B cell (primary cell): Measurements from ENCODE around the gene ZFYVE21. TPM values are rescaled to one million over a fixed set of nuclear protein-coding genes. Genes with fewer than 3 reads are reported as not detected.

Experiments
- ATAC-seq: fragments of 200-7000 bp; cut with Tn5 transposase; one replicate; pipeline ENCODE4 v1.10.0; 2021; ENCODE audit warnings: low read depth, mild to moderate bottlenecking, moderate number of reproducible peaks, moderate library complexity
- CTCF ChIA-PET: fragments of 350-600 bp; sonication (Branson Sonifier 250); formaldehyde crosslinking; loops from one replicate; lab custom pipeline; 2021; ENCODE audit warnings: antibody characterized with exemption, inconsistent platforms; lab: Charles Lee
- POLR2A ChIA-PET: fragments of 350-600 bp; sonication (Branson Sonifier 250); formaldehyde crosslinking; loops from one replicate; lab custom pipeline; 2021; ENCODE audit warnings: antibody characterized with exemption; lab: Charles Lee
- DNase-seq: peaks from one replicate; pipeline ENCODE4 v3.0.0; 2013
- H2AFZ ChIP-seq: 2 replicates; pipeline ENCODE4 v1.6.1; 2012; ENCODE audit warnings: mild to moderate bottlenecking, low read depth, low read length; ENCODE audit not compliant: insufficient read depth, poor library complexity, severe bottlenecking
- H3K27ac ChIP-seq, 2 donors: 1 replicate in 1 of 2; 2 replicates in 1 of 2; pipeline ENCODE4 v1.5.1; 2012 to 2013; ENCODE audit warnings: low read length in 2 of 2, mild to moderate bottlenecking in 2 of 2, moderate library complexity in 1 of 2
- H3K27me3 ChIP-seq, 4 experiments: fragments of 200-600 bp in 1 of 4; sonication (generic) in 1 of 4; replicated peaks in 1 of 4; 1 replicate in 2 of 4; 2 replicates in 2 of 4; pipeline versions ENCODE4 v1.6.1 to v1.7.0; 2013 to 2016; ENCODE audit warnings: low read length in 3 of 4, mild to moderate bottlenecking in 2 of 4, mixed read lengths in 1 of 4, moderate library complexity in 1 of 4; ENCODE audit not compliant: insufficient read depth in 4 of 4, control insufficient read depth in 3 of 4; ENCODE audit errors: control extremely low read depth in 1 of 4
- H3K36me3 ChIP-seq, 2 experiments: replicated peaks in 1 of 2; 1 replicate in 1 of 2; 2 replicates in 1 of 2; pipeline versions ENCODE4 v1.6.1 to v1.7.1; 2013; ENCODE audit warnings: low read length in 1 of 2; ENCODE audit not compliant: insufficient read depth in 2 of 2, control insufficient read depth in 1 of 2; ENCODE audit errors: control extremely low read depth in 1 of 2, extremely low read depth in 1 of 2
- H3K4me1 ChIP-seq, 2 donors: fragments of 200-600 bp in 1 of 2; sonication (generic) in 1 of 2; 1 replicate in 1 of 2; 2 replicates in 1 of 2; pipeline versions ENCODE4 v1.5.1 to v1.6.1; 2013 to 2017; ENCODE audit warnings: low read length in 2 of 2; ENCODE audit not compliant: control insufficient read depth in 2 of 2, insufficient read depth in 2 of 2
- H3K4me2 ChIP-seq: replicated peaks from 2 replicates; pipeline ENCODE3; 2012; ENCODE audit warnings: mild to moderate bottlenecking, low read depth, low read length; ENCODE audit not compliant: poor library complexity, severe bottlenecking
- H3K4me3 ChIP-seq, 5 experiments: fragments of 200-600 bp in 1 of 5; sonication (generic) in 1 of 5; 1 replicate in 3 of 5; 2 replicates in 2 of 5; pipeline versions ENCODE4 v1.5.1 to v1.7.0; 2011 to 2016; ENCODE audit warnings: low read length in 4 of 5, mild to moderate bottlenecking in 4 of 5, low read depth in 2 of 5, control low read depth in 1 of 5, moderate library complexity in 1 of 5; ENCODE audit not compliant: insufficient read depth in 1 of 5; ENCODE audit errors: control extremely low read depth in 1 of 5, extremely low read depth in 1 of 5
- H3K79me2 ChIP-seq: fragments of 200-600 bp; sonication (generic); one replicate; pipeline ENCODE4 v1.6.0; 2016; ENCODE audit warnings: low read length; ENCODE audit not compliant: control insufficient read depth, insufficient read depth
- H3K9ac ChIP-seq: fragments of 200-600 bp; sonication (generic); 2 replicates; pipeline ENCODE4 v1.6.1; 2017; ENCODE audit warnings: mild to moderate bottlenecking, low read length, moderate library complexity
- H3K9me3 ChIP-seq, 3 donors: one replicate each; pipeline versions ENCODE4 v1.6.1 to v1.7.1; 2013; ENCODE audit warnings: low read length in 2 of 3; ENCODE audit not compliant: control insufficient read depth in 2 of 3, insufficient read depth in 1 of 3; ENCODE audit errors: control extremely low read depth in 1 of 3
- H4K20me1 ChIP-seq: 2 replicates; pipeline ENCODE4 v1.6.0; 2012; ENCODE audit warnings: mild to moderate bottlenecking, low read length; ENCODE audit not compliant: insufficient read depth, control insufficient read depth, poor library complexity, severe bottlenecking
- H3K27ac Mint-ChIP-seq: one replicate; pipeline ENCODE4 v1.8.0; 2021; ENCODE audit warnings: mixed read lengths
- H3K27me3 Mint-ChIP-seq: one replicate; pipeline ENCODE4 v1.8.0; 2021; ENCODE audit warnings: mixed read lengths
- H3K4me1 Mint-ChIP-seq: one replicate; pipeline ENCODE4 v1.8.0; 2021; ENCODE audit warnings: mixed read lengths
- H3K4me3 Mint-ChIP-seq: one replicate; pipeline ENCODE4 v1.8.0; 2021; ENCODE audit warnings: mixed read lengths
- H3K9me3 Mint-ChIP-seq: one replicate; pipeline ENCODE4 v1.8.0; 2022; ENCODE audit warnings: mixed read lengths; ENCODE audit not compliant: insufficient read depth
- EZH2 ChIP-seq: IDR thresholded peaks from 2 replicates; pipeline ENCODE4 v1.6.1; 2012; ENCODE audit warnings: borderline replicate concordance, low read depth, mild to moderate bottlenecking, moderate library complexity, low read length; ENCODE audit not compliant: insufficient read depth, poor library complexity, severe bottlenecking
- WGBS: methylation state at CpG from one replicate; pipeline ENCODE4 v1.1.5; 2013; ENCODE audit warnings: missing lambda C conversion rate; ENCODE audit not compliant: insufficient coverage; 5-methylcytosine and 5-hydroxymethylcytosine counted together
- intact Hi-C: fragments of 100-400 bp; cut with micrococcal nuclease; formaldehyde crosslinking; loops from one replicate; pipeline ENCODE4 v1.10.0; 2022
- polyA plus RNA-seq: library from polyadenylated mRNA; depleted of rRNA; stranded (reverse); fragments of >200 nt; gene quantifications from 2 replicates; pipeline ENCODE4 v1.2.3, GENCODE V29; 2012
- total RNA-seq, 2 donors: library from RNA; stranded (reverse); fragments of 120-200 nt in 1 of 2; gene quantifications; 1 replicate in 1 of 2; 2 replicates in 1 of 2; pipeline versions ENCODE4 v1.2.3 to v1.2.4, GENCODE V29; 2013 to 2022
- TF ChIP-seq, protein P1 (sequence below): fragments of 200-600 bp; IDR thresholded peaks from one replicate; pipeline ENCODE4 v1.8.0; 2022; ENCODE audit warnings: antibody characterized with exemption, mild to moderate bottlenecking

Gene ZFYVE21
- total and polyA plus RNA-seq, 2 donors (not counting 1 experiment from before 2014, with no cell fraction given), result 17.0 to 18.6 TPM

DNA sequence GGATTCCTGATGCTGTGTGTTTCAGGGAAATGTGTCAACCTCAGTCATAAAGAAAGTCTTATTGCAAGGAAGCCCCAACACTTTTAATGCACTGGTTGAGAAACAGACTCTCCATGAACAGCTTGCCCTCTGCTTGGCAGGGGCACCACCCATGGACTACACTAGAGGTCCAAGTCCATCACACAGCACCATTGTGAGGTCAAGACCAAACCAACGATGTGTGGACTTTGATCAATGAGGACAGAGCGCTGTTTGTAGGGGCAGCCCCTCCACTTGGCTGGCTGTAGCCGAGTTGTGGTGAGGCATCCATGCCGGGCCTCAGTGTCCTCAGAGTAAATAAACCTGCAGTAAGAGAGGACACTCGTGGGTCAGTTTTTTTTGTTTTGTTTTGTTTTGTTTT lies 29.8 kb downstream of the ZFYVE21 start:
- Histone ChIP-seq H3K79me2 (no peaks in the 10 kb centered on the region), H3K4me3 (no peak overlapping the region), H3K9me3 (no peaks in the 10 kb centered on the region), H3K4me1 (no peaks in the 10 kb centered on the region), H4K20me1 (no peaks in the 10 kb centered on the region), H3K4me2 (no peak overlapping the region), H2AFZ (no peak overlapping the region), H3K9ac (no peak overlapping the region), H3K27me3 (no peaks in the 10 kb centered on the region), H3K27ac (no peak overlapping the region), H3K36me3 (peaks cover 0 to 15% of the 10 kb centered on the region in 2 experiments)
- ATAC-seq (no peak), DNase-seq (no peak)
- no peak for TF ChIP-seq EZH2
- TF ChIP-seq, protein P1, sequence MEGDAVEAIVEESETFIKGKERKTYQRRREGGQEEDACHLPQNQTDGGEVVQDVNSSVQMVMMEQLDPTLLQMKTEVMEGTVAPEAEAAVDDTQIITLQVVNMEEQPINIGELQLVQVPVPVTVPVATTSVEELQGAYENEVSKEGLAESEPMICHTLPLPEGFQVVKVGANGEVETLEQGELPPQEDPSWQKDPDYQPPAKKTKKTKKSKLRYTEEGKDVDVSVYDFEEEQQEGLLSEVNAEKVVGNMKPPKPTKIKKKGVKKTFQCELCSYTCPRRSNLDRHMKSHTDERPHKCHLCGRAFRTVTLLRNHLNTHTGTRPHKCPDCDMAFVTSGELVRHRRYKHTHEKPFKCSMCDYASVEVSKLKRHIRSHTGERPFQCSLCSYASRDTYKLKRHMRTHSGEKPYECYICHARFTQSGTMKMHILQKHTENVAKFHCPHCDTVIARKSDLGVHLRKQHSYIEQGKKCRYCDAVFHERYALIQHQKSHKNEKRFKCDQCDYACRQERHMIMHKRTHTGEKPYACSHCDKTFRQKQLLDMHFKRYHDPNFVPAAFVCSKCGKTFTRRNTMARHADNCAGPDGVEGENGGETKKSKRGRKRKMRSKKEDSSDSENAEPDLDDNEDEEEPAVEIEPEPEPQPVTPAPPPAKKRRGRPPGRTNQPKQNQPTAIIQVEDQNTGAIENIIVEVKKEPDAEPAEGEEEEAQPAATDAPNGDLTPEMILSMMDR, result no peak
- intact Hi-C loops, result no loop called here
- ChIA-PET CTCF (no interaction called here), POLR2A (no interaction called here)
- 96% methylated on average over 5 of the region's 5 CpGs for WGBS
- Mint-ChIP-seq H3K27me3 (no peaks in the 10 kb centered on the region), H3K4me3 (no peak overlapping the region), H3K9me3 (no peaks in the 10 kb centered on the region), H3K27ac (no peak overlapping the region), H3K4me1 (no peaks in the 10 kb centered on the region)

DNA sequence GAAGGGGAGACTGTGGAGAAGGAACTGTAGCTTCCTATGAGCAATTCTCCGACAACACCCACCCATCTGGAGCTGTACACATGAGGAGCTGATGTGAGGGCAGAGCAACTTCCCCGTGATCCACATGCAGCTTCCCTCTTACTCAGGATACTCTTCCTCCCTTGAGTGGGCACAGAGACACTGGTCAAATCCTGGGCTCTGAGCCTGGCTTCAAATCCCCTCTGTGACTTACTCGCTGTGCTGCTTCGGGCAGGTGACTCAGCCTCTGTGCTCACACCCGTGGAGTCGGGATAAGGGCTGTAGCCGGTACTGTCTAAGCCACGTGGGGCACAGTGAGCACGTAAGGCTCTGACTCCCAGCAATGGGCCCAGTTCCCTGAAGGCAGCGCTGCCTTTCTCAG lies 31.1 kb downstream of the ZFYVE21 start:
- no peak overlapping the region for H3K27ac Mint-ChIP-seq
- no peak for ATAC-seq
- H3K27me3 Mint-ChIP-seq, result no peaks in the 10 kb centered on the region
- no peak for DNase-seq
- Histone ChIP-seq H3K9ac (no peak overlapping the region), H2AFZ (no peak overlapping the region), H4K20me1 (no peaks in the 10 kb centered on the region), H3K36me3 (peaks cover 0 to 14% of the 10 kb centered on the region in 2 experiments), H3K4me3 (no peak overlapping the region), H3K4me1 (no peaks in the 10 kb centered on the region), H3K79me2 (no peaks in the 10 kb centered on the region), H3K9me3 (no peaks in the 10 kb centered on the region), H3K4me2 (no peak overlapping the region), H3K27me3 (no peaks in the 10 kb centered on the region), H3K27ac (no peak overlapping the region)
- ChIA-PET CTCF (no interaction called here), POLR2A (no interaction called here)
- no peaks in the 10 kb centered on the region for H3K4me1 Mint-ChIP-seq
- H3K9me3 Mint-ChIP-seq, result no peaks in the 10 kb centered on the region
- 98% methylated on average over 10 of the region's 10 CpGs for WGBS
- intact Hi-C loops, result no loop called here
- no peak overlapping the region for H3K4me3 Mint-ChIP-seq
- TF ChIP-seq EZH2, result no peak
- TF ChIP-seq, protein P1, result no peak
